ENCODE measurements around the gene NDUFS3.
"Not testable (repeated sequence)": the region's sequence is repeated elsewhere in the genome, so short reads cannot be mapped to it uniquely, and the experiment has no call there.

Gene NDUFS3

GRCh38 chr11:47578524-47579494 lies at the start of gene NDUFS3, which contains the start of gene KBTBD4:
Gene NDUFS3 (plus strand): TSS chr11:47579074. CDS start chr11:47579092, 18 bp downstream.
Gene KBTBD4 (minus strand): TSS chr11:47578970. CDS start chr11:47578951, 19 bp downstream.
- peak within 1 kb of the TSS; percentile 65 for H3K27ac ChIP-seq
- peak; percentile 52 for DNase-seq (ENCODE audit: low read depth, low spot score)

DNA sequence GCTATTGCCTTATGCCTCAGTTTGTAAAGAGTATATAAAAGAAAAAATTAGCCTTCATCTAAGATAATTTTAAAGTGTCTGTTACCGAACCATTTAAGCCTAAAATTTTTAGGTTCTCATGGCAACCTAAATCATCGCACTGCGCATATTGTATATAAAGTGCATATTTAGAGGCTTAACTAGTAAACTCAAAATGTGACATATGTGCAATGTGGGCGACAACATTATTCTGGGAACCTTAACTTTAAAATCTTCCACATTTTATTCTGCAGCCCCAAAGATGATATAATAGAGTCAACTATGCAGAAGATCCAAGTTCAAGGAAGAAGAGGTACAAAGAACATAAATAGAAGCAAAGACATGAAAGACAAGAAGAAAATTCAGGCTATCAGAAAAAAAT lies 48.9 kb upstream of the NDUFS3 start:
- DNase-seq (ENCODE audit: low read depth, low spot score), result no peak
- no peak overlapping the region for H3K27ac ChIP-seq

DNA sequence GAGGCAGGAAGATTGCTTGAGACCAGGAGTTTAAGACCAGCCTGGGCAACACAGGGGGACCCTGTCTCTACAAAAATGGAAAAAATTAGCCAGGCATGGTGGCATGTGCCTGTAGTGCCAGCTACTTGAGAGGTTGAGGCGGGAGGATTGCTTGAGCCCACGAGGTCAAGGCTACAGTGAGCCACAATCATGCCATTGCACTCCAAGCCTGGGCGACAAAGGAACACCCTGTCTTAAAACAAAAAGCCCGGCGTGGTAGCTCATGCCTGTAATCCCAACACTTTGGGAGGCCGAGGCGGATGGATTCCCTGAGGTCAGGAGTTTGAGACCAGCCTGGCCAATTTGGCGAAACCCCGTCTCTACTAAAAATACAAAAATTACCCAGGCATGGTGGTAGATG lies 48.2 kb upstream of the NDUFS3 start:
- not testable (repeated sequence) for H3K27ac ChIP-seq; DNase-seq (ENCODE audit: low read depth, low spot score)

- no peak overlapping the region for H3K27ac ChIP-seq
- no peak for DNase-seq (ENCODE audit: low read depth, low spot score)
Measured at GRCh38 chr11:47531666-47532065, 47.2 kb upstream of the NDUFS3 start.

- no peak overlapping the region for H3K27ac ChIP-seq
- DNase-seq (ENCODE audit: low read depth, low spot score), result no peak
Measured at GRCh38 chr11:47532597-47533213, 46.2 kb upstream of the NDUFS3 start.

DNA sequence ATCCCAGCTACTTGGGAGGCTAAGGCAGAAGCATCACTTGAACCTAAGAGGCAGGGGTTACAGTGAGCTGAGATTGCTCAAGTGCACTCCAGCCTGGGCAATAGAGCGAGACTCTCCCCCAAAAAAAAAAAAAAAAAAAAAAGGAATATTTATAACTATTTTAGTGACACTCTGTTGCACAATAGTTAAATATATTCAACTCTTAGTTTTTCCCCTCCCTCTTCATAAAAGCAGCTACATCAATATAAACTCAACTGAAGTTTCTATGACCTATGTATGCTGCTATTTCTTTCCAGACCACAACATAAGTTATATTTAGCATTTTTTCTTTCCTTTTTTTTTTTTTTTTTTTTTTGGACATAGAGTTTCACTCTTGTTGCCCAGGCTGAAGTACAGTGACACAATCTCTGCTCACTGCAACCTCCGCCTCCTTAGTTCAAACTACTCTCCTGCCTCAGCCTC lies 45.2 kb upstream of the NDUFS3 start:
- H3K27ac ChIP-seq, result no peak overlapping the region
- DNase-seq (ENCODE audit: low read depth, low spot score), result no peak

- no peak for DNase-seq (ENCODE audit: low read depth, low spot score)
- H3K27ac ChIP-seq, result no peak overlapping the region
Measured at GRCh38 chr11:47534704-47535251, 44.1 kb upstream of the NDUFS3 start.

DNA sequence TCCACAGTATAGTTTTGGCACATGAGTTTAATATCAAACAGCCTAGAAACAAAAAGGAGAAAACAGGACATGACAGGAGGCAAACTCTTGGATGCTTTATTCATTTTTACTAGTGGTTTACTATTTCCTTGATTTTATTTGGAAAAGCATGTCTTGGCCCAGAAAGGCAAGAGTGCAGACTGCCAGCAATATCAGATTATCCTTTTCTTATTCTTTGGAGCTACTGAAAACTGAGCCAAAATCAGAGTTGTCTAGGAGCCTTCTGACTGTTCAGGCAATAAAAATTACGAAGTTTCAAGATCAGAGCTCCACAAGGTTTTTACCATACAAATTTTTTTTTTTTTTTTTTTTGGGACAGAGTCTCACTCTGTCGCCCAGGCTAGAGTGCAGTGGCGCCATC lies 42.0 kb upstream of the NDUFS3 start:
- no peak overlapping the region for H3K27ac ChIP-seq
- no peak for DNase-seq (ENCODE audit: low read depth, low spot score)

DNA sequence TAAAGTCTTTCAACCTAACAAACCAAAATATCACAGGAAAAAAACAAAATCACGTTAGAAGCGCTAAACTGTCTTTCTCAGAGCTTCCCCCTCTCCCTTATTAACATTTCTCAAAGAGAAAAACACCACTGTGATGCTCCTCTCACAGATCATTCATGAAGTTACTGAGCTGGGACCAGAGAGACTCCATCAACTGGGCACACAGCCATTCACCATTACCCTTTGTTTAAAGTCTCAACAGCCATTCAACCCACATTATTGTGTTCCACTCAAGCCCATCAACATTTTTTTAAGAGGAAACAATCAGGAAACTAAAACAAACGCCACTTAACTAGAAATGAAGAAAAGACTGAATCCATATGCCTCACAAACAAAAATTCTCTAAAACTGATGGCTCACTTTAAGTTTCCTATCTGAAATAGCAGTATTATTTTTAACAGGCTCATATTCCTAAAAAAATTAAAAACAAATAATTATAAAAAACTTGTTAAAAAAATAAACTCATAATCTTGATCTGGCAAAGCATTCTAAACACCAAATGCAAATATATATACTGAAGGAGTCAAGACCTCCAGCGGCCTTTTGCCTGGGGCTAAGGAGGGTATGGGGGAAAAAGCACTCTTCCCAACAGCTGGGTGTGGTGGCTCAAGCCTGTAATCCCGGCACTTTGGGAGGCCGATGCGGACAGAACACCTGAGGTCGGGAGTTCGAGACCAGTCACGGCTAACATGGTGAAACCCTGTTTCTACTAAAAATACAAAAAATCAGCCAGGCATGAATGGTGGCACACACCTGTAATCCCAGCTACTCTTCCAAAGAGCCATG lies 39.9 kb upstream of the NDUFS3 start:
- H3K27ac ChIP-seq, result peak overlapping the region; percentile 95
- DNase-seq (ENCODE audit: low read depth, low spot score), result no peak

DNA sequence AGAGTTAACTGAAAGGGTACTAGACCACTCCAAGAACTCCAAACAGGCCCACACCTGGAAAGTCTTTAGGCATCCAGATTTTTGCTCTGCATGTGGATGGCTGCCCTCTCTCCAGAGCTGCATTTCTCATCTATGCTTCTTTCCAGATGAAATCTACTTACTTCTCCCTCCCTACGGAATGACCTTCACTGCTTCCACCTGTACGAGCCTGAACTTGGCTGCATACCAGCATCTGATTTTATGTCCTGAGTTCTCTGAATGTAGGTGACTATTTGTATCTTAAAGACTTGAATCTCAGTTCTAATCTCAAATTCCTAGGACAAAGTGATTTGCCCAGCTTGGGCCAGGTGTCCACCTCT lies 39.2 kb upstream of the NDUFS3 start:
- peak overlapping the region; percentile 95 for H3K27ac ChIP-seq

DNA sequence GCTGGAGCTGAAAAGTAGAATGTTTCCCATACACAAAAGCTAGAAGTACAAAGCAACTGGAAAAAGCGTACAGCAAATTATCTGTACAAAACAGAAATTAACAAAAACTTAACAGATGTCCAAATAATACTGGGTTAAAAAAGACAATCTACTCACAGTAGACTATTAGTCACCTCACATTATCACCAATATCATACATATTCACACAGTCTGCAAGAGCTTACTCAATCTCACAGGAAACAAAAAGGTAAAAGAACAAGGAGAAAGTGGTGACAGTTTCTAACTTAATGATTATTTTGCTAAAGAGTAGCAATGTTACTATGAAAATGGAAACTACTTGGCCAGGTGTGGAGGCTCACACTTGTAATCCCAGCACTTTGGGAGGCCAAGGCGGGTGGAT lies 37.8 kb upstream of the NDUFS3 start:
- H3K27ac ChIP-seq, result peak overlapping the region; percentile 95
- DNase-seq (ENCODE audit: low read depth, low spot score), result no peak

More for the DNA sequence above, 39.2 kb upstream of the NDUFS3 start:
- DNase-seq (ENCODE audit: low read depth, low spot score), result no peak

GRCh38 chr11:47545298-47545697 lies 33.6 kb upstream of the NDUFS3 start:
- DNase-seq (ENCODE audit: low read depth, low spot score), result no peak
- no peak overlapping the region for H3K27ac ChIP-seq

DNA sequence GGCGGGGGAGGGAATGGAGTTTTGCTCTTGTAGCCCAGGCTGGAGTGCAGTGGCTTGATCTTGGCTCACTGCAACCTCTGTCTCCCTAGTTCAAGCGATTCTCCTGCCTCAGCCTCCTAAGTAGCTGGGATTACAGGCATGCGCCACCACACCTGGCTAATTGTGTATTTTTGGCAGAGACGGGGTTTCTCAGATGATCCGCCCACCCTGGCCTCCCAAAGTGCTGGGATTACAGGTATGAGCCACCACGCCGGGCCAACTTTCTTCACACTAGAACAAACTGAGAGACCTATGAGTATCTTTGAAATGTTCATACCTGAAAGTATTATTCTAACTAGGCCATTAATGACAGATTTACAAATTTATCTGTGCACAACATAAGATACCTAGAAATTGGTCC lies 32.6 kb upstream of the NDUFS3 start:
- not testable (repeated sequence) for H3K27ac ChIP-seq; DNase-seq (ENCODE audit: low read depth, low spot score)

- peak overlapping the region; percentile 87 for H3K27ac ChIP-seq
- DNase-seq (ENCODE audit: low read depth, low spot score), result no peak
Measured at GRCh38 chr11:47550288-47551047, 28.4 kb upstream of the NDUFS3 start.

DNA sequence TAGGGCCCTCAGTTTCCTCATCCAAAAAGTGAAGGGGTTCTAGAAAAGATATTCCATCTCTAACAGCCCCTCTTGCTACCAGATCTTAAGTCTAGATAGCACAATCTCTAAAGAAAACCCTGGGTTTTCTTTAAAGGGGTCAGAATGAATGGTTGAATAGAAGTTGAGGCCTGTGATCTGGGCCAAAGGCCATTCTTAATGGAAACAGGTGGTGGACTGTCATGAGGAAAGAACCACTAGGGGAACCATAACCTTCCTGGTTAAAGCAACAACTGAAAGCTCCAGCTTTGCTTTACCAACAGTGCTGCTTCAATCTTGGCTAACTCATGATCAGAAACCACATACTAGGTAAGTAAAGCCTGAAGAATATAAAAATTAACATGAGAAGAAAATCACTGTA lies 27.8 kb upstream of the NDUFS3 start:
- no peak for DNase-seq (ENCODE audit: low read depth, low spot score)
- H3K27ac ChIP-seq, result peak overlapping the region; percentile 87

- DNase-seq (ENCODE audit: low read depth, low spot score), result no peak
Measured at GRCh38 chr11:47552056-47552565, 26.8 kb upstream of the NDUFS3 start.

DNA sequence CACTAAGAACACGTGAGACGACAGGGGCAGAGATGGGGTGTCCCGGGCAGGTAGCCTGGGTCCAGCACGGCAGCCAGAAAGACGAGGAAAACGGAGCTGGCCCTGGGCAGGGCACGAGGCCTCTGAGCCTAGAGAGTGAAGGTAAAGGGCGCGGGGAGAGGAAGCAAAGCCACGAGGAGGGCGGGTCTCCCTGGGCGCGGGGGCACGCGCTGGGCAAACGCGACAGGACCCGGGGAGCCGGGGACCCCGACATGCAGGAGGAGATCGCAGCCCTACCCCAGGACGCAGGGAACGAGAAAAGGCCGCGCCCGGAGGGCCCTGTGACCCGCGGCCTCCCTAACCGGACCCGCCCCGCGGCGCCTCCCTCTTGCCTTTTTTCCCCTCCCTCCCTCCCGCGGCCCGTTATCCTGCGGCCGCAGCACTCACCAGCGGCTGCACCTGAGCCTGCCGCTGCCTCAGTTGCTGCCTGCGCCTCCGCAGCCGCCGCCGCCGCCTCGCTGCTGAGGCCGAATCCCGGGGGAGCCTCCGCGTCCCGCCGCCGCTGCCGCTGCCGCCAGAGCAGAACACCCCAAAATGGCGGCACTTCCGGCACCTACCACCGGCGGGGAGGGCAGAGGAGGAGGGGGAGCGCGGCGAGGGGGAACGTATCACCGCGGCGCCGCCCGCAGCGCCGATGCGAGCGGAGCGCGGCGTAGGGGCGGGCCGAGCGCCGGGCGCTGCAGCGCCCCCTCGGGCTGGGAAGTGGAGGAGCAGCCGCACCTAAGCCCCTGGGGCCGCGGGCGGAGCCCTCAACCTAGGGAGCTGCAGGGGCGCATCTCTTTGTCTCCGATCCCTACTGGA lies 26.1 kb upstream of the NDUFS3 start, which contains the start of gene CELF1:
TSS of gene CELF1 (minus strand) at position 567 of the 840 bp plus-strand sequence. CDS start 53,609 bp downstream, outside the sequence.
- DNase-seq (ENCODE audit: low read depth, low spot score), result peak; percentile 29
- H3K27ac ChIP-seq, result peak within 1 kb of the TSS; percentile 87

More at GRCh38 chr11:47552056-47552565, 26.8 kb upstream of the NDUFS3 start:
- peak overlapping the region; percentile 87 for H3K27ac ChIP-seq

- no peak for DNase-seq (ENCODE audit: low read depth, low spot score)
- peak overlapping the region; percentile 87 for H3K27ac ChIP-seq
Measured at GRCh38 chr11:47553406-47553743, 25.5 kb upstream of the NDUFS3 start.

Measured in epithelial cell of prostate (primary cell).